HG02763 (cell line): ENCODE measurements around the gene NALCN.

Experiments used
- ATAC-seq: cut with Tn5 transposase; IDR thresholded peaks from one replicate; pipeline ENCODE4 v1.9.1; 2021; ENCODE audit warnings: mild to moderate bottlenecking, moderate library complexity; ENCODE audit not compliant: unreplicated experiment

NALCN gene

DNA sequence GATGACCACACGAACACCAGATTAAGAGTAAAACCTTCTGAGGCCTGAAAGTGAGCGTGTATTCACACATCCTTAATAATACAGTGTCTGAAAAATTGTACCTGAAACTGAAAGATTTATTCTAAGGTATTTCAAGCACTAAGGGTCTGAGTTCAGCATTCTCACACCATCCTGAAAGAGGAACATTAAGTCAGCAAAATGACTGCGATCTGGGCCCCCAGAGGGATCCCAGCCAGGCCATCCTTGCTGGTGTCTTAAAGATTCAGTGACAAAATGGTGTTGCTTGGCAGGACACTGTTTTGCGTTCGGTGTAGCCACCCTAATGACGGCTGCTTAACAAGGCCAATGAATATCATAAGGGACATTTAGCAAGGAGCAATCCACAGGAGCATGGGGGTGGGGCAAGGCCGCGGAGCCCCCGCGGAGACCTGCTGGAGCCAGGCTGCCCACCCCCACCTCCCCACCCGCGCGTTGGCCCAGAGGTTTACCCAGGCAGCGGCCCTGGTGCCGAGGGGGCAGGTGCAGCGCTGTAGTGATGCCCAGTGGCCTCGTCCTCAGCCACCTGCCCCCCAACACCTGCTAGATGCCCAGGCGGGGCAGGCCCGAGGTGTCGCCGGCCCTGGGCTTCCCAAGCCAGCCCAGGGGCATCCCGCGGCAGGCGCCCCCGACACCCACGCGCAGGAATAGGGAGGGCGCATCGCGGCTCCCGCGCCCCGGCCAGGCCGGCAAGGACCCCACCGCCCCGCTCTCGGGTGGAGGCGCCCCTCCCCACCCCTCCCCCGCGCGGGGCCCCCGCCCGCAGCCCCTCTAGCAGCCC, 742 bp downstream of the NALCN start:
- ATAC-seq = no peak

DNA sequence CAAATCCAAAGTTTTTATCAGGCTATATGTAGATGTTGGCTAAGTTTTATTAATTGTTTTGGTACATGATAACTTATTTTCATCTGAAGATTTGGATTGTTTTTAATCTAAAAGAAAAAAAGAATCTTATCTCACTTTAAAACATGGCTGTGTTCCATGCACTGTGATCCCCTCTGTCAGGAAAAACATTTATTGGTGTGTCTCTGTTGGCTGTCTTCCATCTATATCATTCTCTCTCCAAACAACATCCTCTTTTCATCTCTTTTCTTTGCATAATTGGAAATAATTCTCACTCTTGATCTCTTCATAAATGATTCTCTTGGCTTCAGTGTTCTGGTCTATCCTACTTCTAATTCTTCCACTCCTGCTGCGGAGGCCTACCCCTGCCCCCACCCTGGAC, 4.2 kb downstream of the NALCN start:
- ATAC-seq = no peak

DNA sequence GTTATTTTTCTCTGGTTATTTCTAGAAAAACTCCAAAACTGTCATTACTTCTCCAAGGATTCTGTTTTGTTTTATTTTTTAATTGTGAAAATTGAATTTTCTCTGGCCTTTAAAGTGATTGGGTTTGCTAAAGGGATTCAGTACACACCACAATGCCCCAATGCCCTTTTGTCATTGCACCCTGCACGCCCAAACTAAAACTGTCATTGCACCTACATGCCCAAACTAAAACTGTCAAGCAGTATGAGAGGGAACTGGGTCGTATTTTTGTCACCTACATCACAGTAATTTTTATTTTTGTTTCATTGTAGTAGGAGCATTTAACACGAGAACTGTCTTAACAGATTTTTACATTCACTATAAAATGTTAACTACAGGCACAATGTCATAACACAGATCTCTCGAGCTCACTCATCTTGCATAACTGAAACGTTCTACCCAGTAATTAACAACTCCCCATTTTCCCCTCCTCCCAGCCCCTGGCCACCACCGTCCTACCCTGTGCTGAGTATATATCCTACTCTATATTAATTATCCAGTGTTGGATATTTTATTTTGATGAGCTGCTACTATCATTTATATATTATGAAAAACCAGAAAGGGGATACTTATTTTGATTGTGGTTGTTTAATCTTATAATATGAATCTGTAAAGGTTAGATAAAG, 7.2 kb downstream of the NALCN start:
- no peak for ATAC-seq

DNA sequence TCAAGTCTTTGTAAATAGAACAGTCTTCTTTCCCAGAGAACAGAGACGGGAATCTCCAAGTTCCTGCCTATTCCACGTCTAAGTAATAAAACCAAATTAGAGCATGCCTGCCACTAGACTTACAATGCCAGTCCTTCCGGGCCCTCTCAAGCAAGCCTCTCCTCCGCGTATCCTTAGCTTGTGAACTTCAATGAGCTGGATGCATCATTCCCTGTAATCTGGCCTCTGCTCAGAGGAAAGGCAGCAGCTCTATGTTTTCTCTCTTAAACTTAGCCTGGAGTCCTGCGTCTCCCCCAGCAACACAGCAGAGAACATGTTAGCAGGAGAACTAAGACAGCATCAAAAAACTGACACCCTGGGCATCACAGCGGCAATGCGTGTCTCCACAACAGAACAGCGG, 8.2 kb downstream of the NALCN start:
- ATAC-seq = no peak

DNA sequence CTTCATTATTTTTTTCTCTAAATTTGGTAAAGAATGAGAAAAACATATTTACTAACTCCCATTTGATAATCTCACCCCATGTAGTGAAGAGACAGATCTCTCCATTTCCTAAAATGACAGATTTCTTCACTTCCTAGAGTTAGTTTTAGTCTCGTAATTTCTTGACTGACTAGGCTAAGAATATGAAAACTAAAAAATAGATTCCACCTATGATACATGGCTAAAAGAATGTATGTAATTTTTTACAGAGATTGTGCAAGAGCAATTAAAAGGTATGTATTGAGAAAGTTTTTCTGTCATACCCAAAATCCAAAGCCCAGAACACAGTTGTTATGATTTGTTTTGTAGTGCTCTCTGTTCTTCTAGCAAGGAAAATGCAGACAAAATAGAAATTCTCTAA, 9.5 kb downstream of the NALCN start:
- ATAC-seq = no peak

DNA sequence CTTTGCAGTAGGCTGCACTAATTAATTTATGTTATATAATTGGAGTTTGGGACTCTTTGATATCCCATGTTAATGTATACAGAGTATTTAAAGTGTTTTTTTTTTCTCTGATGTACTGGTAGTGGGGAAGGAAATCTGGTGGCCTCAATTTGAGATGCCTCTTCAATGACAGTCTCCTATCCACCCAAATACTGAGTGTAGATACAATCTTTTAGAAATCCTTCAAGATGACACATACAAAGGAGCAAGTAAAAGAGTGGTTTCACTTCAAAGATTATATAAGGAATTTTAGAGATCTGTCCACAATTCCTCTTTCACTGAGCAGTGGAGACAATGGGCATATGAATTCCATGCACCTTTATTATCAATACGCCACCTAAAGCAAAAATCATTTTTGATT, 15.1 kb downstream of the NALCN start:
- ATAC-seq = no peak

DNA sequence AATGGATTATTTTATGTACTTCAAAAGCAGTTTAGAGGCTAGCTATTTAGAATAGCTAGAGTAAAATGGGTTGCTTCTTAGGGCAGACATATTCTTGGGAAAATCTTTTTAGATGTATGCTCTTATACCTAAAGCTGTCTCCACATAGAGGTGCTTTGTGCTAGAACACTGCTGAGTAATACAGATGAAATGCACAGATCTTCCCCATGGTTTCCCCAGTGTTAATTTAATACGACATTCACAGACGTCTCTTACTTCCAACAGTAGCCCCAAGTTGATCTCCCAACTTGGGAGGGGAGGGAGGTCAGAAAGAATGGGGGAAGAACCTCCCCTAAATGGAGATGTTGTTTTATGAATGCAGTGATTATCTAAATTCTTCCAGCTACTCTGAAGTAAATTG, 16.9 kb downstream of the NALCN start:
- ATAC-seq = no peak

DNA sequence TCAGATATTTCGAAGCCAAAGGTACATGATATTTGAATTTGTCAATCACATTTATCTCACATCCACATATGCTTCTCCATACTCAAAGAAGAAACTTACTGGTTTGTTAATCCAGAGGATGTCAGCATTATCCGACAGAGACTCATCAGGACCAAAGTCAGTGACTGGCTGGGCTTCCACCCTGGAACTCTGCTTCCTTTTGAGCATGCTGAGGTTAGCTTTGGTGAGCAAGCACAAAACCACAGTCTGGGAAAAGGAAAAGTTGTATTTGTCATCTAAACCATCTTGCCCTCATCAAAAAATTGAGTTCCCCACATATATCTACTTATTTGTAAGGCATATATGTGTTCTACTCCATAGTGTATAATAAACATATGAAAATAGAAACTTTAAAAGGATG, 17.4 kb downstream of the NALCN start:
- ATAC-seq = no peak

DNA sequence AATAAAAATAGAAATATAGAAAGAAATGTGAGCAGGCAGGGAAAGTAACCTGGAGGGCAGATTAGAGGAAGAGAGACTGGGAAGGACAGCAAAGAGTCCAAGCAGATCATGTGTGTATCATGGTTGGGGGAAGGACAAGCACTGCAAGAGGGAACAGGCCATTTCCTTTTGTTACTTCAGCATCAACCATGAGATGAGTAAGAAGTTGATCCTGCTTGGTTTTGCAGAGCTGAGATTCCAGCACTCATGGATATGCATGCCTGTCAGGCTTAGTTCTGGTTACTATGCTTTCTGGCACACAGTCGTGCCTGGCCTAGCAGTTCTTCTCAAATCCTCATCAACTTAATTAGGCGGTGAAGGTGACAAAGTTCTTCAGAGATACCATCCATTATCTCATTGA, 18.1 kb downstream of the NALCN start:
- no peak for ATAC-seq

DNA sequence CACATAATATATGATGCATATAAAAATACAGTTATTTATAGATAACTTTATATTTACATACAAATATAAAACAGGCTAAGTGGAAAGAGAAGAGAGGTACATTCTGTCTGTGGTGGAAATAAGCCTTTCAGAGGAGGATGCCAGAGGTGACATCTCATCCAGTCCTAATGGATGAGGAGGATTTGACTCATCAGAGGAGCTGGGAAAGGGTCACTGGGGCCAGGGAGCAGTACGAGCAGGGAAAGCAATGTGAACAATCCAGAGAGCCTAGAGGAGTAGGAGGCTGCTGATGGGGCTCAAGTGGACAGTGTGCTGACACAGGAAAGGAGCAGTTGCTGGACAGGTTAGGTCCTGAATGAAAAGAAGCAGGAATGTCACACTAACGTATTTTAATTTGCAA, 18.6 kb downstream of the NALCN start:
- no peak for ATAC-seq

DNA sequence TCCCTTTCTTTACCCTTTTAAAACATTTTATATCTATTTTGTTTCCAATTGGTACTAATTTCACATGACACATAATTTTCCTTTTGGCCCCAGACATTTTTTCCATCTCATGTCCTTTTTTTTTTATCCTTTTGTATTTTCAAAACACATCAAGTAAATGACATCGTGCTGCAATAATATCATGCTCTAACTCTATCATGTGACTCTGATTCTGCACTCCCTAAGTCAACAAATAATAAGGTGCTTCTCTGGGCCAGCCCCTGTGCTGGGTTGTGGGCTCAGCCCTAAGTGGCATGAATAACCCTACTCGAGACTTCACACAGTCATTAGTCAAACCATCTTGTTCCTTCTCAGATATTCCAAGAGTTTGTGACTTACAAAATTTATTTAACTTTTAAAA, 21.7 kb downstream of the NALCN start:
- ATAC-seq = no peak

DNA sequence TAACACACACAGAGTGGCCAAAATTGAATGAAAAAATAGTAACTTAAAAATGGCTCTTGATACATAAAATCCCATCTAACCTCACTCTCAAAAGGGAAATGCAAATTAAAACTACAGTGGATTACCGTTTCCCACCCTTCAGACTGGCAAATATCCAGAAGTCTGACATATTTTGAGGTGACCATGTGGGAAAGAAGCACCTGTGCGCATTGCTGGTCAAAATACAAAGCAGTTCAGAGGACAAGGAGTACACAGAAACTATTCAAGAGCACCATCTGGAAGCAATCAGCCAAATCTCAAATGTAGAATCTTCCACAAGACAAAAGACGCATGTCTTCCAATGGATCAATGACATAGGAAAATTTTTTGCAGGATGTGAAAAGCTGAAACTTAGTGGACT, 23.2 kb downstream of the NALCN start:
- no peak for ATAC-seq

DNA sequence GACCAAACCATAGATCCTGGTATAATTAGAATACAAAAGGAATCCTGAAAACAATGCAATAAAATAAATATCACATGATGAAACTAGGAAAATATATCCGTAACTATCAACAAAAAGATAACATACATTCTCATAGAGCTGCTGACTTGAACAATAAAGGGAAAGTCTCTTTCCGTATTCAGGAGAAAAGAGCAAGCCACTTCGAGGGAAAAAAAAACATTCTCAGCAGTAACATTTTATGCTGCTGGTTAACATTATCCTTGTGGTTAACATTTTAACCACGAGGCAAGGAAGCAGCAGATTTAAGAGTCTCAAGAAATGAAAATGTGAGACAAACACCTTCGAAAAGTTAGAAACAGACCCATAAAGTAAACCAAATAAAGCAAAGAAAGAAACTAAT, 25.8 kb downstream of the NALCN start:
- ATAC-seq = no peak

DNA sequence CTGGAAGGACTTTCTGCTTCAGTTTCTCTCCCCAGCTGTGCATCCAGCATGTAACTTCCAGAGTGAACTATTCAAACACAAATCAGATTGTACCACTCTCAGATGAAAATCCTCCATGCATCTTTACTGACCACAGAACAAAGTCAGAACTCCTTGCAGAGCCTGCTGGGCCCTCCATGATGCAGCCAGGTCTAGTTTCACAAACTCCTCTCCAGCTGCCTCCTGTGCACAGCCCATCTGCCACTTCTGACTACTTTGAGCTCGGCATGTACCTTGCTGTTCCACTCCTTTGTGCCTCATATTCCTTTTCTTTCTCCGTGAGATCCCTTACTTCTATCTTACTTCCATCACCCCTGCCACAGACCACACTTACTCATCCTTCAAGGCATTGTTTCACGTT, 31.4 kb downstream of the NALCN start:
- ATAC-seq = no peak

DNA sequence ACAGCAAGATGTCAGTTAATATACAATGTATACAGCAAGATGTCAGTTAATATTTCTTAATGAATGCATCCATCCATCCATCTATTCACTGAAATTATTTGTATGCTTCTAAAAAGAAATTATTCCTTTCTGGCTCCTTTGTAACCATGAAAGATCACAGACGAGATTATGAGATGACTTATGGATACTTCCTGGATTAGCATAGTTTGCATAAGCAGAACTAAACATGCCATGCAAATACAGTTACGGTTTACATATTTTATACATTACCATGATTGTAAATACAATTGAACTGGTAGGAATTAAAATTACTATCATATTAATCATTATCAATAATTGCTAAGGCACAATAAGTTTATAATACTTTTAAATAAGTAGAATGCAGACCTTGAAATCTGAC, 32.7 kb downstream of the NALCN start:
- ATAC-seq = no peak

DNA sequence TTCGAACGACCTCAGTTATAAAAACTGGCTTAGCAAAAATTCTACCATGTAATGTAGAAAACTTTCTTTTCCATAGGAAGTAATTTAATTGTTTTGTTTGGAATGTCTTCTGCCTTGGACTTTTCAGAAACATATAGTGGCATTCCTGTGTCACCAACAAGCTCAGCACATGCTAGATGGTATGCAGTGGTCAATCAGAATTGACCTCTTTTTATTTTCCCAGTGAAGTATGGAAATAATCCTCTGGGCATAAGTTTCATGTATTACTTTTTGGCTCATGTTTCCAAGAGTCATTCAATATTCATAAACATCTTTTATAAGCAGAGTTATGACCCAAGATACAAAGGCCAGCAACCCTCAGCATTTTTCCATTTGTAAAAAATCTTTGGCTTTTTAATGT, 33.6 kb downstream of the NALCN start:
- no peak for ATAC-seq

DNA sequence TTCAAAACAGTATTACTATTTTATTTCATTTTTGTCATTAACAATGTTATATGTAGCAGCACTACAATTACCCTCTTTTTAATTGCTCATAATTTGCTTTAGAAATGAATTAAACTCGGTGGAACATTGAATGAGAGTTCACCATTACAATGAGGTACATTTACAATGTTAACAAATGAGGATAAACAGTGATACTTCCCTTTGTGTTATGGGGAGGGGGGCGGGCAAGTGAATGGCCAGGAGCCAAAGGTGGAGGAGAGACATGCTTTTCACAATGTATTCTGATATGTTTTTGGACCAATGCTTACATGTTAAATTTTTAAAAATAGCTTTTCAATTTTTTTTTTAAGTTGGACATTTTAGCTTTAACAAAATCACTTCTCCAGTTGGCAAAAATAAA, 34.2 kb downstream of the NALCN start:
- no peak for ATAC-seq

DNA sequence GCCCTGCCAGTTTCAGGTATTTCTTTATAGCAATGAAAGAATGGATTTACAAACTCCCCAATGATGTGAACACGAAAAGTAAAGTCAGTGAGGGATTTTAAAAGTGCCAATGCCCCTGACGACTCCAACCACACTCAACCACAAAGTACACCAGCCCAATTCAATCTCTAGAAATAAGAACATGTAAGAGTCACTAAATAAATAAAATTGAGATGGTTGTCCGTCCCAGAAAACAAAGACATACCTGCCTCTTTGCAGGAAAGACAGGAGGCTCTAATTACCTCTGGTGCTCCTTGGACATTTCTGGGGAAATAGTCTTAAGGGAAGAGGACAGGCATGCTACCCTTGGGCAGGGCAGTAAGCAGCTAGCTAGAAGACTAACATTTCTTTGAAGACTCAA, 55.8 kb downstream of the NALCN start:
- no peak for ATAC-seq

DNA sequence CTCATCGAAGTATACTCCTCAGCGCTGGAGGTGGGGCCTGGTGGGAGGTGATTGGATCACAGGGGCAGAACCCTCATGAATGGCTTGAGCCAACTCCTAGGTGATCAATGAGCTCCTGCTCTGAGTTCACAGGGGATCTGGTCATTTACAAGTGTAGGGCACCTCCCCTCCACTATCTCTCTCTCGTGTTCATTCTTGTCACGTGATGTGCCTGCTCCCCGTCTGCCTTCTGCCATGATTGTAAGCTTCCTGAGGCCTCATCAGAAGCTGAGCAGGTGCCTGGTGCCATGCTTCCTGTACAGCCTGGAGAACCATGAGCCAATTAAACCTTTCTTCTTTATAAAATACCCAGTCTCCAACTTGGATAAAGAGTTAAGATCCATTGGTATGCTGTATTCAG, 61.4 kb downstream of the NALCN start:
- no peak for ATAC-seq

DNA sequence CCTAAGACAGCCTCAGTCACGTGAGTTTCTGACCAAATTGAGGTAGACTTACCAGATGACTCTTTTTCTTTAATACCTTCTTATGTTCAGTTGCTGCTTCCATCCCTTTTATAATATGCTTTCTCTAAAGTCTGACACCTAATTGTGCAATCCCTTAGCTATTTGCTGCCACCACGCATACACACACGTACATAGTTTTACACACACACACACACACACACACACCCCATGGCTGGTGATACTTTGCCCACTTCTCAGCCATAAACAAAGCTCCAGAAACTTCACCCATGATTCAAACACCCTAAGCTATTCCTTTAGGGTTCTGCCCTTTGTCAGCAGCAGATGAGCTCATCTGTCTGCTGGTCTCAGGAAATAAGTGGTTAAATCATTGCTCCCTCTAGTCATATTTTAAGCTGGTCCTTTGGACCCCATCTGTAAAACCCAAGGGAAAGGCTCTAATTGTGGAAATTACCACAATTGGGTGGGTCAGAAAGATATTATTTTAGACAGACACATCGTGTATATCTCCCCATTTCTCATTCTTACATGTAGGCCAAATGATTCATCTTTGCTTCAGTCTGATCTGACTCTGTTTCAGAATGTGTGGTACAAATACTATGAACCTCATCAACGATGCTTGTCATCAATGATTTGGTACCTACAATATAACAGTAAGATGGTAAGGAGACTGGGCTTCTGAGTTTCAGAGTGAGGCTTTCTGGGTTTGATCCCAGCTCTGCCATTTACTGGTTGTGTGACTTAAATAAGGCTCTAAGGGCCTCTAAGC, 69.2 kb downstream of the NALCN start:
- ATAC-seq = no peak

DNA sequence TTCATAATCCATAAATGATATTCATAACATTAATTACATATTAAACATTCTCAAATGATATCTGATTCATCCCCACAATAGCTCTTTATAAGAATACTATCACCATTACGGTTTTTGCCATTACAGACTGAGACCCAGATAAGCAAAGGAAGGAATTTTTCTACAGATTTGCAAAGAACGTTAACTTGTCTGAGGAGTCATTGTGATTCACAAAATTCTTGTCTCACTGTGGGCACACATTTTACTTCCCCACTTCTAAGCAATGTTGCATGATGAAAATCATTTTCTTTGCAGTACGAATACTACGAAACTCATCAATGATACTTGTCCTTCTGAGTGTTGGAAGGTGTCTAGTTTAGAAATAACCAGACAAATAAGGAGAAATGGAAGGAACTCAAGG, 70.1 kb downstream of the NALCN start:
- ATAC-seq = no peak
